LNCaP clone FGC (cell line): ENCODE results near the gene TFEB.

ENCODE experiments used
- DNase-seq: peaks from one replicate; pipeline ENCODE4 v3.0.0-alpha.2; 2011; ENCODE audit warnings: low read depth
- H3K4me3 ChIP-seq: 2 replicates; pipeline ENCODE4 v1.5.1; 2011; ENCODE audit warnings: mild to moderate bottlenecking, low read depth, low read length, control low read depth
- TF ChIP-seq, protein P1 (sequence below): IDR thresholded peaks from 2 replicates; pipeline ENCODE4 v1.5.1; 2012; ENCODE audit warnings: mild to moderate bottlenecking; ENCODE audit not compliant: control insufficient read depth, insufficient read depth; ENCODE audit errors: extremely low read depth

Gene TFEB

DNA sequence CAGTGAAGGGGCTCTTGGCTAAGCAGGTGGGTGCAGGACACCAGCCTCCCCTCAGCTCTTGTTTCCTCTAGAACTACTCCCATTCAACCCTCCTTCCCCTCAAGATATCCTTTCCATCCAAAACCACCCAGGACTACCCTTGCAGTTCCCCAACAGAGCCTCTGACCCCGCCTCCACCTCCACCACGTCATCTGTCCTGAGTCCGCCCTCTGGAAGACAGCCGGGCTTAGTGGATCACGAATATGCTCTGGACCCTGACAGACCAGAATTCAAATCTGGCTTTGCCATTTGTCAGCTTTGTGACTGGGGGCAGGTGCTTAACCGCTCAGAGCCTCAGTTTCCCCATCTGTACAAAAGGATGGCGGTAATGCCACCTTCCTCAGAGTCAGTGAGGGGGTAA lies 31.4 kb downstream of the TFEB start:
- TF ChIP-seq, protein P1, sequence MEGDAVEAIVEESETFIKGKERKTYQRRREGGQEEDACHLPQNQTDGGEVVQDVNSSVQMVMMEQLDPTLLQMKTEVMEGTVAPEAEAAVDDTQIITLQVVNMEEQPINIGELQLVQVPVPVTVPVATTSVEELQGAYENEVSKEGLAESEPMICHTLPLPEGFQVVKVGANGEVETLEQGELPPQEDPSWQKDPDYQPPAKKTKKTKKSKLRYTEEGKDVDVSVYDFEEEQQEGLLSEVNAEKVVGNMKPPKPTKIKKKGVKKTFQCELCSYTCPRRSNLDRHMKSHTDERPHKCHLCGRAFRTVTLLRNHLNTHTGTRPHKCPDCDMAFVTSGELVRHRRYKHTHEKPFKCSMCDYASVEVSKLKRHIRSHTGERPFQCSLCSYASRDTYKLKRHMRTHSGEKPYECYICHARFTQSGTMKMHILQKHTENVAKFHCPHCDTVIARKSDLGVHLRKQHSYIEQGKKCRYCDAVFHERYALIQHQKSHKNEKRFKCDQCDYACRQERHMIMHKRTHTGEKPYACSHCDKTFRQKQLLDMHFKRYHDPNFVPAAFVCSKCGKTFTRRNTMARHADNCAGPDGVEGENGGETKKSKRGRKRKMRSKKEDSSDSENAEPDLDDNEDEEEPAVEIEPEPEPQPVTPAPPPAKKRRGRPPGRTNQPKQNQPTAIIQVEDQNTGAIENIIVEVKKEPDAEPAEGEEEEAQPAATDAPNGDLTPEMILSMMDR: no peak
- no peak overlapping the region for H3K4me3 ChIP-seq
- DNase-seq: no peak

DNA sequence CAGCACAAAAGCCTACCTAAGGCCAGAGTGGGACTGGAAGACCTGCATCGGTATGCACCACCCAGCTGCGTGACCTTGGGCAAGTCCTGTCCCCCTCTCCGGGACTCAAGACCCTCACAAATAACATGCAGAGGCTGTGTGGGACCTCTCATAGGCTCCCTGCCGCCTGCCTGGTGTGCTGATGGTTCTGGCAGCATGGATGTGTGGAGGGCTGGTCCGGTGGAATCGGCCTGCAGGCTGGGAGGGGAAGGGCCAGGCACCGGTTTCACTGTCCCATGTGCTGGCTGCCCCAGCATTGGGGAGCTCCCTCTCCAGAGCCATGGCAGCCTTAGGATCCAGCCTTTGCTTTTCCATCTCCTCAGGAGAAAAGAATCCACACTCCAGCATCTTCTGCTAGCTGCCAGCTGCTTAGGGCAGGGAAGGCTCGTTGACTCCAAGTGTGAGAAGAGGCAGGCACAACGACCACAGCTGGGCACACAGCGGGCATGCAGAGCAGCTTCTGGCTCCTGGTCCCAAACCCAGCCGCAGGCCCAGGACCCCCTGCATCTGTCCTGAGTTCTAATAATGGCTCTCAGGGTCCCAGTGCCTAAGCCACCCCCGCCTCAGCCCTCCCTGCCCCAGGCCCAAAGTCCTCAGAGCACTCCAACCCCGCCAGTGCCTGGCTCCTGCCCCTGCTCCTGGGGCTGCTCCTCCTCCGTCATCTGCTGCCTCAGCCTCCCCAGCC lies 32.5 kb downstream of the TFEB start:
- TF ChIP-seq, protein P1: no peak
- no peak overlapping the region for H3K4me3 ChIP-seq
- DNase-seq: no peak

DNA sequence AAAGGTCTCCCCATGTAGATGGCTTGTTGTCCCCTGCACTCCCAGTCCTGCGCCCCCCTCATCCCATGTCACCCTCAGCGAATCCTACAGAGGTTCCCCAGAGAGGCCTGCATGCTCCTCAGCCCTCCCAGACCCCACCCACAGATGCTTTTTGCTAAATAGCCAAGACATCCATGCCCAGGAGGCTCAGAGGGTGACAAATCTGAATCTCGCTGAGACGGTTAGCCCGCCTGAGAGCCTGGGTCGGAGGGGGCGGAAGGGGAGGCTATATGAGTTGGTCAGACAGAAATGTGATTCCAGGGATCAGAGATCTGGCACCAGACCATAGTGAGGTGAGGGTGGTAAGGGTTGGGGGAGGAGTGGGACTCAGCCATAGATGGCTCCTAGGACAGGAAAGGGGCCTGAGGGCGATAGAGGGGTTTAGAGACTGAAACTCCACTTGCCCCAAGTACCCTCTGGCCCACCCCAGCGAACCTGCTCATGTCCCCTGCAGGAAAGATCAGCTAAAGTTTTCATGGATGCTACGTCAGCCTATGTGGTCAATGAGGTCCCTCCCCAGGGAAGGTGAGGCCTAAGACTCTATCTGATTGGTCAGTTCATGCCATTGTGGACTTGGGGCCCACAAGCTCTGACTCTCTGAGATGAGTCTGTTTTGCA lies 33.2 kb downstream of the TFEB start:
- DNase-seq: no peak
- H3K4me3 ChIP-seq: no peak overlapping the region
- TF ChIP-seq, protein P1: no peak

DNA sequence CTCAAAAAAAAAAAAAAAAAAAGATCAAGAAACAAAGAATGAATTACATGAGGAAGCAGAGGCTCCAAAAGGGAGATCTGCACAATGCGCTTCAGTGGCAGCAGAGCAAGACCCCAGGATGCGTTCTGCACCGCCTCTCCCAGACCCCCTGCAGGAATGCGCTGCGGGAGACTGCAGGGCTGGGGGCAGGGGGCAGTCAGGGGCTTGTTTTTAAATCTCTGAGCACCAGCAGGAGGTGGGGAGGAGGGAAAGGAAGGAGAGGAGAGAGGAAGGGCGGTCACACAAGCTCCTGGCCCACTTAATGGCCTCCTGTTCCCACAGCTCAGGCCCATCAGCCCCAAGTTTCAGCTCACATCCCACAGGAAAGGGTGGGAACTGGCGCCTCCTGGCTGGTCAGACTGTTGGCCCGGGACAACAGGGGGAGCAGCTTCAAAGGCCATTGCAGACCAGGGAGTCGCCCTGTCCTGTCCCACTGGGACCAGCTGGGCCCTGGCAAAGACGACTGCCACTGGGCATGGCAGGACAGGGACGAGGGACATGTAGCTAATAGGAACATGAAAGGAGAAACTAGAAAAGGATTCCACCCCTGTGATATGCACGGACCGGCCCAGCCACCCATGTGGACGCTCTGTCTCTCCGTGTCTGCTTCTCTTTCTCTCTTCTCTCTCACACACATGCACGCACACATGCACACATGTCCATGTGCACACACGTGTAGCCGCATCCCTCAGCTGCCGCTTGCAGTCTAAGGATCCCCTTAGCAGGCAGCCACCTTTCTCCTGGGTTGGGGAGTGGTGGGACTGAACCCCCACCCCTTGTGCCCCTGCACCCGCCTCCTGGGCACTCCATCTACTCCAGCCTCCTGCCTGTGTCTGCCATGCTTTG lies 34.7 kb downstream of the TFEB start:
- TF ChIP-seq, protein P1: no peak
- no peak for DNase-seq
- no peak overlapping the region for H3K4me3 ChIP-seq

DNA sequence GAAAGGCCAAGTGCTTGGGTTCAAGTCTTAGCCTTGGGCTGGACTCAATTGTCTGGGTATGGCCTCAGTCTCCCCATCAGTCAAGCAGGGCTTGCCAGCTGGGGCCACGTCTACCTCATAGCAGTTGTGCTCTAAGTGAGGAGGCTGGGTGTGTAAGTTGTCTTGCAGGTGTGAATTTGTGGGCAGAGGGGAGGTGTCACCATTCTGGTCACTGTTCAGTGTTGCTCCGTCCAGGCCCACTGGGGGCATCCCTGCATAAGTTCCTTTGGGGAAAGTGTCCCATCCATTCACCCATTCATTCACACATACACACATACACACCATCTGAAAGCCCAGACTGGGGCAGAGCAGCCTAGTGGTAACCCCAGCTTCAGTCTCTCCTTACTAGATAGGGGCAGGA lies 36.3 kb downstream of the TFEB start:
- no peak overlapping the region for H3K4me3 ChIP-seq
- DNase-seq: no peak
- TF ChIP-seq, protein P1: no peak

DNA sequence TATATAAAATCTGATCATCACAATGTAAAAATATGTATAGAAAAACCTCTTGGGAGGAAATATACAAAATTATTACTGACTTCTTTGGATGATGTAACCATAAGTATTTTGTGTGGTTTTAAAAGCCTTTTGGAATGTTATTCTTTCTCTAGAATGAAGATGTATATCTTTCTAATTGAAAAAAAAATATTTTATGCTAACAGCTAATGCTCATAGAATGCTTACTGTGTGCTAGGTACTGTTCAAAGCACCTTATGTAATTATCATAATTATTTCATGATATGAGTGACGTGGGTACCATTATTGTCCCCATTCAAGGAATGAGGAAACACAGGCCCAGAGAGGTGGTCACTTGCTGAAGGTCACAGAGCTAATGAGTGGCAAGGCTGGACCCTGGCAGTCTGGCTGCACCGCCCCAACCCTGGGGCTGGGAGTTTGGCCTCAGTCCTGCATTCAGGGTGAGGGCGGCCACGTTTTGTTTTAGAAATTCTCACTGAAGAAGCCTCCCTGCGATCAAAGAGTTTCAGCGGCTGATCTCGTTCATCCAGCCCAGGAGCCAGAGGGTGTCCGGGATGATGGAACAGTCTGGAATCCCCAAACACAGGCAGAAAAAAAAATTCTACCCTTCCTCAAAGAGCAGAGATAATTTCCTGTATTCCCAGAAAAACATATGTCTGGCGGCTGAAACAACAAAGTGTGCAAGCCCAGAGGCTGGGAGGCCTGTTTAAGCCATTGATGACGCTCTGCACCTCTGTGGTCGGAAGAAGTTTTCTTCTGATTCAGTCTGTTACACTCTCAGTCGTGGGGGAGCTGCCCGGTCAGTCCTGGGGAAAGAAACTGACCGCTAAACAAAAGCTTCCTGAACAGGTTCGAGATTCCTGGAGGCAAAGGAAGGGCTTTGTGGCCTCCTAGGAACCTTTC lies 37.3 kb downstream of the TFEB start:
- no peak for DNase-seq
- no peak overlapping the region for H3K4me3 ChIP-seq
- TF ChIP-seq, protein P1: no peak
